Lower leg skin (tissue), 3 donors: Measurements from ENCODE around the gene CRISPLD2.

Experiments used
- CTCF ChIP-seq, 3 donors: fragments of 450-650 bp; IDR thresholded peaks; one replicate each; pipeline ENCODE4 v1.5.1; 2016; ENCODE audit warnings: antibody characterized with exemption in 3 of 3, mild to moderate bottlenecking in 3 of 3, moderate library complexity in 2 of 3
- POLR2A ChIP-seq, 2 donors: fragments of 450-650 bp; IDR thresholded peaks; one replicate each; pipeline ENCODE4 v1.6.1; 2016 to 2017; ENCODE audit warnings: antibody characterized with exemption in 2 of 2, mild to moderate bottlenecking in 1 of 2, moderate library complexity in 1 of 2

- TF ChIP-seq CTCF (IDR thresholded peaks at IDR 0.05) = no peak
- TF ChIP-seq POLR2A (IDR thresholded peaks at IDR 0.05) = no peak
Observed at GRCh38 chr16:84862804-84863480, 43.2 kb downstream of the CRISPLD2 start.
